ENCODE measurements around the gene EVC.
"Not testable (repeated sequence)": the region's sequence is repeated elsewhere in the genome, so short reads cannot be mapped to it uniquely, and the experiment has no call there.

The EVC gene

GRCh38 chr4:5836943-5837342 lies 125.9 kb downstream of the EVC start:
- DNase-seq (ENCODE audit: extremely low read depth in 1 of 2, low read depth in 1 of 2), result no peak

GRCh38 chr4:5837483-5837882 lies 126.5 kb downstream of the EVC start:
- DNase-seq (ENCODE audit: extremely low read depth in 1 of 2, low read depth in 1 of 2), result not testable (repeated sequence)

- no peak for DNase-seq (ENCODE audit: extremely low read depth in 1 of 2, low read depth in 1 of 2)
Measured at GRCh38 chr4:5839332-5839731, 128.3 kb downstream of the EVC start.

GRCh38 chr4:5839751-5840674 lies 129.0 kb downstream of the EVC start:
- no peak for DNase-seq (ENCODE audit: extremely low read depth in 1 of 2, low read depth in 1 of 2)

GRCh38 chr4:5842456-5842855 lies 131.5 kb downstream of the EVC start:
- no peak for DNase-seq (ENCODE audit: extremely low read depth in 1 of 2, low read depth in 1 of 2)

GRCh38 chr4:5843573-5844530 lies 132.9 kb downstream of the EVC start:
- DNase-seq (ENCODE audit: extremely low read depth in 1 of 2, low read depth in 1 of 2), result no peak

GRCh38 chr4:5845035-5845905 lies 134.3 kb downstream of the EVC start:
- no peak for DNase-seq (ENCODE audit: extremely low read depth in 1 of 2, low read depth in 1 of 2)

- no peak for DNase-seq (ENCODE audit: extremely low read depth in 1 of 2, low read depth in 1 of 2)
Measured at GRCh38 chr4:5851637-5852301, 140.8 kb downstream of the EVC start.

- DNase-seq (ENCODE audit: extremely low read depth in 1 of 2, low read depth in 1 of 2), result no peak
Measured at GRCh38 chr4:5852523-5853202, 141.7 kb downstream of the EVC start.

GRCh38 chr4:5854929-5855328 lies 143.9 kb downstream of the EVC start:
- no peak for DNase-seq (ENCODE audit: extremely low read depth in 1 of 2, low read depth in 1 of 2)

- DNase-seq (ENCODE audit: extremely low read depth in 1 of 2, low read depth in 1 of 2), result not testable (repeated sequence)
Measured at GRCh38 chr4:5856362-5856761, 145.4 kb downstream of the EVC start.

- no peak for DNase-seq (ENCODE audit: extremely low read depth in 1 of 2, low read depth in 1 of 2)
Measured at GRCh38 chr4:5857199-5857598, 146.2 kb downstream of the EVC start.

GRCh38 chr4:5858020-5858769 lies 147.2 kb downstream of the EVC start:
- DNase-seq (ENCODE audit: extremely low read depth in 1 of 2, low read depth in 1 of 2), result no peak

GRCh38 chr4:5863461-5864113 lies 152.6 kb downstream of the EVC start:
- DNase-seq (ENCODE audit: extremely low read depth in 1 of 2, low read depth in 1 of 2), result no peak

All from activated CD8-positive, alpha-beta memory T cell treated with anti-CD3 and anti-CD28 coated beads for 1 hour (primary cell).